NT2/D1 (cell line): ENCODE measurements around the gene APOL1.

Experiments
- YY1 ChIP-seq: IDR thresholded peaks from 2 replicates; pipeline ENCODE4 v1.6.1; 2011; ENCODE audit not compliant: insufficient read length, insufficient read depth
- ZNF274 ChIP-seq: IDR thresholded peaks from 2 replicates; pipeline ENCODE4 v1.6.1; 2011; ENCODE audit warnings: mild to moderate bottlenecking, low read depth, low read length

- TF ChIP-seq ZNF274 (no peak), YY1 (no peak)
Measured at GRCh38 chr22:36280379-36280778, 27.4 kb downstream of the APOL1 start.
